HG03469 (cell line): ENCODE data around the gene GREM2.

Experiments
- ATAC-seq: cut with Tn5 transposase; IDR thresholded peaks from one replicate; pipeline ENCODE4 v1.9.1; 2021; ENCODE audit warnings: mild to moderate bottlenecking, moderate library complexity, moderate number of reproducible peaks; ENCODE audit not compliant: unreplicated experiment

The GREM2 gene

GRCh38 chr1:240611619-240612480, at the start of gene GREM2:
Gene GREM2 (minus strand): TSS chr1:240612155. CDS start chr1:240493475, 118,680 bp downstream.
- ATAC-seq: peak; percentile 65

GRCh38 chr1:240658312-240658960, 46.5 kb upstream of the GREM2 start:
- no peak for ATAC-seq

GRCh38 chr1:240656531-240656930, 44.6 kb upstream of the GREM2 start:
- no peak for ATAC-seq

- no peak for ATAC-seq
These were observed 41.0 kb upstream of the GREM2 start for GRCh38 chr1:240652961-240653409.

- ATAC-seq: no peak
These were observed 40.6 kb upstream of the GREM2 start for GRCh38 chr1:240652549-240652948.

- no peak for ATAC-seq
These were observed 38.9 kb upstream of the GREM2 start for GRCh38 chr1:240650877-240651276.

- ATAC-seq: no peak
These were observed 38.1 kb upstream of the GREM2 start for GRCh38 chr1:240649733-240650721.

- no peak for ATAC-seq
These were observed 34.8 kb upstream of the GREM2 start for GRCh38 chr1:240646571-240647240.

GRCh38 chr1:240644732-240645131, 32.8 kb upstream of the GREM2 start:
- no peak for ATAC-seq

- no peak for ATAC-seq
These were observed 23.7 kb upstream of the GREM2 start for GRCh38 chr1:240635466-240636256.

GRCh38 chr1:240630409-240630808, 18.5 kb upstream of the GREM2 start:
- no peak for ATAC-seq

GRCh38 chr1:240621249-240621648, 9.3 kb upstream of the GREM2 start:
- no peak for ATAC-seq

- no peak for ATAC-seq
These were observed 8.1 kb upstream of the GREM2 start for GRCh38 chr1:240619906-240620621.

GRCh38 chr1:240619357-240619756, 7.4 kb upstream of the GREM2 start:
- ATAC-seq: no peak

- ATAC-seq: no peak
These were observed 7.0 kb upstream of the GREM2 start for GRCh38 chr1:240618946-240619345.

GRCh38 chr1:240616018-240616417, 4.1 kb upstream of the GREM2 start:
- ATAC-seq: no peak

- ATAC-seq: no peak
These were observed 1.6 kb upstream of the GREM2 start for GRCh38 chr1:240613356-240614142.

GRCh38 chr1:240612811-240613210, 856 bp upstream of the GREM2 start:
- no peak for ATAC-seq
